Small intestine (tissue), 7 donors: ENCODE measurements around the gene SGMS1. TPM values are rescaled to one million over a fixed set of nuclear protein-coding genes. Genes with fewer than 3 reads are reported as not detected.

ENCODE experiments used
- DNase-seq, 2 donors: peaks; one replicate each; pipeline versions ENCODE4 v3.0.0 to v3.0.0-alpha.2; 2013
- FAIRE-seq: peaks from 2 replicates; lab custom pipeline; 2012; peaks lifted over from hg19 to GRCh38; lab: Jason Lieb, UNC
- H3K27ac ChIP-seq, 3 donors: one replicate each; pipeline ENCODE4 v1.5.1; 2013; ENCODE audit warnings: low read length in 2 of 3, mild to moderate bottlenecking in 2 of 3, control low read depth in 1 of 3, inconsistent platforms in 1 of 3, low read depth in 1 of 3, moderate library complexity in 1 of 3
- H3K27me3 ChIP-seq, 3 donors: one replicate each; pipeline ENCODE4 v1.6.1; 2013; ENCODE audit warnings: low read length in 3 of 3, inconsistent platforms in 1 of 3; ENCODE audit not compliant: control insufficient read depth in 3 of 3, insufficient read depth in 3 of 3
- H3K36me3 ChIP-seq, 3 donors: one replicate each; pipeline ENCODE4 v1.6.1; 2013; ENCODE audit warnings: low read length in 3 of 3, inconsistent platforms in 1 of 3, low read depth in 1 of 3, mild to moderate bottlenecking in 1 of 3, moderate library complexity in 1 of 3; ENCODE audit not compliant: control insufficient read depth in 3 of 3, insufficient read depth in 2 of 3
- H3K4me1 ChIP-seq, 3 donors: one replicate each; pipeline ENCODE4 v1.6.1; 2013; ENCODE audit warnings: low read length in 2 of 3, inconsistent platforms in 1 of 3, low read depth in 1 of 3, mild to moderate bottlenecking in 1 of 3, moderate library complexity in 1 of 3; ENCODE audit not compliant: control insufficient read depth in 3 of 3, insufficient read depth in 2 of 3
- H3K4me3 ChIP-seq, 3 donors: one replicate each; pipeline ENCODE4 v1.5.1; 2013; ENCODE audit warnings: low read length in 3 of 3, control low read depth in 1 of 3, inconsistent platforms in 1 of 3, low read depth in 1 of 3, mild to moderate bottlenecking in 1 of 3, moderate library complexity in 1 of 3
- H3K9me3 ChIP-seq, 2 donors: one replicate each; pipeline ENCODE4 v1.6.1; 2013; ENCODE audit warnings: low read depth in 1 of 2, low read length in 1 of 2; ENCODE audit not compliant: control insufficient read depth in 2 of 2, insufficient read depth in 1 of 2
- WGBS, 3 donors: extraction: QIAGEN DNeasy Blood & Tissue Kit; methylation state at CpG; one replicate each; pipeline ENCODE4 v1.1.7; 2013; 5-methylcytosine and 5-hydroxymethylcytosine counted together
- polyA plus RNA-seq, 4 donors: library from polyadenylated mRNA; stranded (reverse) in 3 of 4; unstranded in 1 of 4; fragments of 200-250 nt in 3 of 4; fragments of 120-200 nt in 1 of 4; gene quantifications; one replicate each; pipeline versions ENCODE4 v1.2.1 to v1.2.3, GENCODE V29; 2013
- donor health status: healthy with polysubstance abuse.
- donor health status: control.
- donor health status: control.
- donor health status: Bipolar disorder and iron deficiency.
- donor health status: healthy.

The SGMS1 gene
- polyA plus RNA-seq, 4 donors = 7.6 to 28.2 (median 11.4) TPM

DNA sequence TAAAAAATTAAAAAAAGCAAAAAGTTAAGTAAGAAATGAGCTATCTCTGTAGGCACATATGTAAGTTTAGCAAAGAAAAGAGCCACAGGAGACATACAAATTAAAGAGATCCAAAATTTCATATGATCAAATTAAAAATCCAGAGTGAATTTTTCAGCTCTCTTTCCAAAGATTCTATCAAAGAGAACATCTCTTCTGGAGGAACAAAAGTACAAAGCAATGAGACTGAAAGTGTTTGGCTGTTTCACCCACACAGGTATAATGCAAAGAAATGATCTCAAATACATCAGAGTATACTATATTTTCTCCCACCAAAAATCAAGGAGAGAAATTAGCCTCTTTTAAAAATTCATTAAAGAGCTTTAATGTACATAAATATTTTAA, 297.6 kb downstream of the SGMS1 start:
- Histone ChIP-seq H3K4me1 (peaks cover 0 to 2% (median 0%) of the 10 kb centered on the region in 3 donors), H3K27ac (no peak overlapping the region), H3K4me3 (no peak overlapping the region), H3K36me3 (no peaks in the 10 kb centered on the region), H3K9me3 (no peaks in the 10 kb centered on the region), H3K27me3 (no peaks in the 10 kb centered on the region)
- FAIRE-seq (no peak), DNase-seq (no peak)

DNA sequence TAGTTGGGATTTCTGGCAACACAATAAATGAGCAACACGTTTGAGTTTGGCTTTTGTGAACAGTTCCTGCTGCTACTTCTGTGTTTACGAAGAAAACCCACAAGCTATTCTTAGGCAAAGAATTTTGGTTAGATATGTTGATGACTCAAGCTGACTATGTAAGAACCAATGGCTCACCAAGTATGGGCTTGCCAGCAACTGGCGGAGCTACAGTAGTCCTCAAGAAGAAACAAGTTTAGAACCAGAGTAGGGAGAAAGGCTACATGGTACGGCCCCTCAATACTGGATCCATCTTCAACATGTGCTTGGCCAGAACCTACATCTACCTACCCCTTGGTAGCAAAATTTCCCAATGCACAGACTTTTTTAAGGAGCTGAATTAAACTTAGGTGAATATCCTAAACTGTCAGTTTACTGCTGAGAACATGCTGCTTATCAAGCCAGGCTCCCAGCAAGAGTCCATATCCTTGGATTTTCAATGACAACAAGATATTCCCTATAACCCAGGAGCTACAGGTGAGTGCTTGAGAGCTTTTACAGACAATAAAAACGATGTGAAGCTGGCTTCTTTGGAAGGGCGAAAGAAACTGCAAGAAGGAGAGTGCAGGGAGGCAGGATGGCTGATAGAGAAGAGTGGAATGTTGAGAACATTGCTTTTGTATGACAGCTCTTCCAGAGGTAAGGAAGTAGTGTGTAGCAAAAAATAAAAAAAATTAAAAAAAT, 298.1 kb downstream of the SGMS1 start:
- FAIRE-seq (no peak), DNase-seq (peak in 1 of 2 donors; percentile 17)
- H3K36me3 ChIP-seq = peaks cover 0 to 1% (median 0%) of the 10 kb centered on the region in 3 donors
- peaks cover 0 to 2% (median 0%) of the 10 kb centered on the region in 3 donors for H3K4me1 ChIP-seq
- no peak overlapping the region for H3K4me3 ChIP-seq
- 49 to 88% (median 73%) methylated on average over 6 of the region's 6 CpGs for WGBS, 3 donors
- H3K9me3 ChIP-seq = no peaks in the 10 kb centered on the region
- H3K27me3 ChIP-seq = no peaks in the 10 kb centered on the region
- peak overlapping the region in 1 of 3 donors; percentile 54 for H3K27ac ChIP-seq

DNA sequence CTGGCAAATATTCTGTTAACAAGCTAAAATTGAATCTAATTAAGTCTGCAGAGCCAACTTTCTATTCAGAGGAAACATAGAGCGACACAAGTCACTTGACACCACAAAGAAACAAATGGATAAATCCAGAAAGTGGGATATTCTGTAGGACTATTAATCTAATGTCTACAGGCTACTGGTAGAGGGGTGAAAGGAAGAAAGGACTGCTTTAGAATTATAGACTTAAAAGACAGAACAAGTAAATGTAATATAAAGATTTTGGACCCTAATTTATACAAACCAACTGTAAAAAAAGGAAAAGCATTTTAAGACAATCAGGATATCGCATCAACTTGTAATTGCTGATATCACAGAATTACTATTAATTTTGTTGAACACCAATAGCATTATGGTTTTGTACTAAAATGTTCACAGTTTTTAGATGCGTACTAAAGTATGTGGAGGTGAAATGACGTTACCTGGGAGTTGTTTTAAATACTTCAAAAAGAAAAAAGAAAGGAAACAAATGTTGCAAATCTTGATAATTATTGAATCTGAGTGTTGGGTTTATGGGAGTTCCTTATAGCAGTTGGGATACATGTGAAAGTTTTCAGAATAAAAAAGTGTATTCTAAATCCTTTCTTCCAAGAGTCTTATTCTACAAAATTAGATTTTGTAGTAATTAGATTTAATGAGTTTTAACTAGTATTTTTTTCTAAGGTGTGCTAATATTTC, 298.9 kb downstream of the SGMS1 start:
- Histone ChIP-seq H3K27ac (no peak overlapping the region), H3K4me1 (peaks cover 0 to 2% (median 0%) of the 10 kb centered on the region in 3 donors), H3K27me3 (no peaks in the 10 kb centered on the region), H3K4me3 (no peak overlapping the region), H3K9me3 (no peaks in the 10 kb centered on the region), H3K36me3 (peaks cover 0 to 2% (median 0%) of the 10 kb centered on the region in 3 donors)
- WGBS, 3 donors = 98% methylated on average over 4 of the region's 4 CpGs
- DNase-seq (no peak), FAIRE-seq (no peak)

DNA sequence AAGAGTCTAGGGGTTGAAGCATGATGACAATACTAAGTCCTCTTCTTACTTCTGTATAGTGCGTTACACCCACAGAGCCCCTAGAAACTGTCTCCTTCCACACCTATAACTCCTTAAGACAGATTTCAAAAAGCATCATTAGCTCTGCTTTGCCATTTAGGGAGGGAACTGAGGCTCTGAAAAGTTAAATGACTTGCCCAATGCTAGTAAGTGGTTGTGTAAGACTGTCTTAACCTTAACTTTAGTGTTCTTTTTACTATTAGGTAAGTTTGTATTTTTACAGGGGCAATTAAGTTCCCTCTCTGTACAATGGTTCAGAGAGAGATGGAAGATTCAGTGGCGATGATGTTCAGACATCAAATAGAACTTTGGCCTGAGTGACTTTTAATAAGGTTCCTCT, 299.7 kb downstream of the SGMS1 start:
- no peak overlapping the region for H3K4me3 ChIP-seq
- no peak overlapping the region for H3K27ac ChIP-seq
- H3K27me3 ChIP-seq = no peaks in the 10 kb centered on the region
- DNase-seq (no peak), FAIRE-seq (no peak)
- H3K36me3 ChIP-seq = peaks cover 0 to 2% (median 0%) of the 10 kb centered on the region in 3 donors
- WGBS, 3 donors = 94 to 95% (median 95%) methylated on average over 2 of the region's 2 CpGs
- no peaks in the 10 kb centered on the region for H3K9me3 ChIP-seq
- H3K4me1 ChIP-seq = peaks cover 0 to 2% (median 0%) of the 10 kb centered on the region in 3 donors

DNA sequence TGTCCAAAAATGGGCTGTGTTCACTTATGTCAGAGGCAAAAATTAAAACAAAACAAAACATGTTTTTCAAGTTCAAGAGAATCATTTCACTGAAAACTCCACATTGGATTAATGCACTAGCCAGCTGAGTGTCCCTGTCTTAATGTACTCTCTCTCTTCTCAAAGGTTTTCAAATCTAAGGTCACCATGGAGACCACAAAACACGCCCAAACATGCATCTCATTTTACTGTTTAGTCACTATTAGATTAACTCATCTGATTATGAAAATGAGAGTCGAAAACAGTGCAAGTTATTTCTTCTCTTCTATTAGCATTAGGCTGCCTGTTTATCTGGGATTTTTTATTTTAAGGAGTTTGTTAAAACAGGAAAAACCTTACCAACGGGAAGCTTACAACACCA, 301.7 kb downstream of the SGMS1 start:
- WGBS, 3 donors = 55 to 78% (median 76%) methylated on average over 3 of the region's 3 CpGs
- Histone ChIP-seq H3K27ac (no peak overlapping the region), H3K4me3 (no peak overlapping the region), H3K9me3 (no peaks in the 10 kb centered on the region), H3K27me3 (no peaks in the 10 kb centered on the region), H3K36me3 (peaks cover 0 to 2% (median 2%) of the 10 kb centered on the region in 3 donors), H3K4me1 (peaks cover 0 to 2% (median 0%) of the 10 kb centered on the region in 3 donors)
- FAIRE-seq (no peak), DNase-seq (peak in 1 of 2 donors; percentile 2)

DNA sequence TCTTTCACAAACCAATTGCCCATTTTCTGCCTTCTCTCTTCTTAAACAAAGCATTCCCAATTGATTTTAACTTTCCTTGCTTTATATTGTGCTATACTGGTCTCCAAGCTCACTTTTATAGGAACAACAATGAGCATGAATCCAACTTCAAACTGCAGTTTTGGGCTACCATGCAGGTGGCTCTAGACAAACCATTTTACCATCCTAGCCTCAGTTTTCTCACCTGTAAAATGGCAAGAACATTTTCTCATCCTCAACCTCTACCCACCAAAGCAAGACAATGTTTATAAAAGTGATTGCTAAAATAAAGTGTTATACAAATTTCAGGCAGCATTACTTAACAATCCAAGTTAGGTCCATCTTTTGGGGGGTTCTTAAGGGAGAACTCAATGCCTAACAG, 305.6 kb downstream of the SGMS1 start:
- Histone ChIP-seq H3K27ac (no peak overlapping the region), H3K4me1 (no peaks in the 10 kb centered on the region), H3K27me3 (no peaks in the 10 kb centered on the region), H3K4me3 (no peak overlapping the region), H3K9me3 (no peaks in the 10 kb centered on the region), H3K36me3 (peaks cover 0 to 2% (median 2%) of the 10 kb centered on the region in 3 donors)
- no peak for FAIRE-seq
- DNase-seq = no peak

DNA sequence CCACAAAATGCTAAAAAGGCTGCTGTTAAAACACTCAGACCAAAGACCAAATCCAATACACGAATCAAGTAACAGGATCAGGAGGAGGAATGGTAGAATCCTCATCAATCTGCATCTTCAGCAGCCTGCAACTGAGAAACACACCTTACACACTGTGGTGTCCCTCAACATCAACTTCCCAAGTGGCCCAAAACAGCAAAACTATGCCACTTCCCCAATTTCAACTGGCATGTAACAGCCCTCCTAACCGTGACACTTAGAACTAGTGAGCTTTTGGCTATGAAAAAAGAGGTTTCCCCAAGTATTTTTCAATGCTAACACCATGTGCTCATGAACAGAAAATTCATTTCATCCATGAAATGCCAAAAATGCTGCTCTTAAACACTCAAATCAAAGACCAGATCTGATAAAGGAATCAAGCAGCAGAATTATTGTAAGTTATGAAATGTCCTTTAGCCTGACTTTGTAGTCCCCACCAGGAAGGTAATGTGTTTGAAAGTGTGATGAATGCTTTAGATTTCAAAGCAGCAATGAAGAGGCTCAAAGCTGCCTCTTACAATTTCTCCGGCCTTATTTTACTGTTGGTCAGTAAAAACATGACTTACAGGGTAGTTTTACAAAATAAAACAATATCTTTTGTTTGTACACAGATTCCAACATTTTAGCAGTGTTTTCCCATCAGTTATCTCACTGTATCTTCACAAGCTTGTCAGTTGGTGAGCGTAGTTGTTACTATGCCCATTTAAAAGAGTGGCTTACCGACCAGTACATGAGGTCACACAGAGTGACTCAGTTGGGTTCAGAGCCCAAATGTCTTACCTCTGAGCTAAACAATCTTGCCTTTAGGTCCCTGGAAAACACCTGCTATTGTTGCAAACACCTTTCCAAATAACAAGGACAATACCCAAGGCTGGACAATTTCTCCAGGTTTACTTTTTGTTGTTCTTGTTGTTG, 306.8 kb downstream of the SGMS1 start:
- FAIRE-seq = no peak
- H3K4me1 ChIP-seq = no peaks in the 10 kb centered on the region
- peaks cover 0 to 2% (median 2%) of the 10 kb centered on the region in 3 donors for H3K36me3 ChIP-seq
- no peak overlapping the region for H3K27ac ChIP-seq
- H3K4me3 ChIP-seq = no peak overlapping the region
- 87 to 93% (median 89%) methylated on average over 5 of the region's 5 CpGs for WGBS, 3 donors
- no peak for DNase-seq
- no peaks in the 10 kb centered on the region for H3K9me3 ChIP-seq
- no peaks in the 10 kb centered on the region for H3K27me3 ChIP-seq

DNA sequence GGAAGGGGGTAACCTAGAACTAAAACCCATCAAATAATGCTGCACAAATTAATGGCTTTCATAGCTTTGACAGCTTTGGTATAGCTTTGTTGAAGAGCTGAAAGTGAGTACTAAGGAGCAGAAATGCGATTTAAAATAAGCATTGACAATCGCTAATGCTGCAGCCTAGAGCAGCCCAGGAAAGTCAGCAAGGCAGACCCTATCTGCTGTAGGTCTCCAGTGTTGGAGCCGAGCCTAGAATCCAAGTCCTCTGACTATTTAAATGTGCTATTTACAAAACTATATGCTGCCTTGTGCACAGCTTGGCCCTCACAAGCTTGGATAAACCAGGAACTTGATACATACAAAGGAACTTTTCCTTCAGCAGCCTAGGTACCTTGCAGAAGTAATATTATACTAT, 307.6 kb downstream of the SGMS1 start:
- peaks cover 0 to 3% (median 2%) of the 10 kb centered on the region in 3 donors for H3K36me3 ChIP-seq
- no peak for FAIRE-seq
- no peak overlapping the region for H3K27ac ChIP-seq
- DNase-seq = no peak
- no peaks in the 10 kb centered on the region for H3K9me3 ChIP-seq
- no peaks in the 10 kb centered on the region for H3K27me3 ChIP-seq
- no peak overlapping the region for H3K4me3 ChIP-seq
- WGBS, 3 donors = 71 to 89% (median 87%) methylated on average over 3 of the region's 3 CpGs
- H3K4me1 ChIP-seq = no peaks in the 10 kb centered on the region
